ENCODE data around the gene RBL1.

Gene RBL1

GRCh38 chr20:36951198-36951978, 144.4 kb downstream of the RBL1 start, which contains the start of gene SAMHD1:
TSS of gene SAMHD1 (minus strand) at chr20:36951708. CDS start at chr20:36951643, 65 bp downstream.
- peak; percentile 94 for DNase-seq (ENCODE audit: low read depth, low spot score)

GRCh38 chr20:36950414-36951197, 145.2 kb downstream of the RBL1 start:
- DNase-seq (ENCODE audit: low read depth, low spot score), result peak; percentile 44

Measured in ELF-1 (cell line).